Calu3 (cell line): ENCODE results near the gene NECAB2. TPM values are rescaled to one million over a fixed set of nuclear protein-coding genes. Genes with fewer than 3 reads are reported as not detected.

Experiments
- BruUV-seq: library from RNA; stranded (reverse); fragments of 400-500 nt; replicated peaks from 2 replicates; lab custom pipeline; 2021; lab: Mats Ljungman, UMichigan
- CTCF ChIA-PET: fragments of 300-600 bp; sonication (Branson Sonifier 250); formaldehyde crosslinking; loops from one replicate; lab custom pipeline; 2022; ENCODE audit warnings: antibody characterized with exemption; lab: Charles Lee
- DNase-seq: peaks from one replicate; pipeline ENCODE4 v3.0.0; 2022
- H3K27ac Mint-ChIP-seq: one replicate; pipeline ENCODE4 v1.8.0; 2022; ENCODE audit warnings: mixed read lengths; ENCODE audit not compliant: unreplicated experiment
- H3K27me3 Mint-ChIP-seq: one replicate; pipeline ENCODE4 v1.8.0; 2022; ENCODE audit warnings: mixed read lengths; ENCODE audit not compliant: unreplicated experiment
- H3K36me3 Mint-ChIP-seq: one replicate; pipeline ENCODE4 v1.8.0; 2022; ENCODE audit warnings: mild to moderate bottlenecking, moderate library complexity, mixed read lengths; ENCODE audit not compliant: insufficient read depth, unreplicated experiment
- H3K4me1 Mint-ChIP-seq: one replicate; pipeline ENCODE4 v1.8.0; 2022; ENCODE audit warnings: mild to moderate bottlenecking, low read depth, mixed read lengths; ENCODE audit not compliant: unreplicated experiment
- H3K4me3 Mint-ChIP-seq: one replicate; pipeline ENCODE4 v1.8.0; 2022; ENCODE audit warnings: mild to moderate bottlenecking, low read depth, moderate library complexity, mixed read lengths; ENCODE audit not compliant: unreplicated experiment
- H3K9me3 Mint-ChIP-seq: one replicate; pipeline ENCODE4 v1.8.0; 2022; ENCODE audit warnings: low read depth, mixed read lengths; ENCODE audit not compliant: unreplicated experiment
- CTCF ChIP-seq: fragments of 200-600 bp; IDR thresholded peaks from one replicate; pipeline ENCODE4 v1.8.0; 2022; ENCODE audit warnings: antibody characterized with exemption; ENCODE audit not compliant: unreplicated experiment
- intact Hi-C: fragments of 100-400 bp; cut with micrococcal nuclease; formaldehyde crosslinking; loops from one replicate; pipeline ENCODE4 v1.10.0; 2022; ENCODE audit not compliant: unreplicated experiment
- total RNA-seq: library from RNA; stranded (reverse); gene quantifications from 2 replicates; pipeline ENCODE4 v1.2.3, GENCODE V29; 2022

NECAB2 gene
- total RNA-seq, 1 experiment from 2014 or later: 0.28 TPM

- CTCF ChIA-PET: interaction anchor here (1.6 kb wide), 1 partner anchor 7 kb away, joined by 4 read pairs; no protein-coding TSS in a partner anchor
- H3K36me3 Mint-ChIP-seq: no peaks in the 10 kb centered on the region
- TF ChIP-seq CTCF: no peak
- H3K4me1 Mint-ChIP-seq: no peaks in the 10 kb centered on the region
- H3K27ac Mint-ChIP-seq: no peak overlapping the region
- H3K27me3 Mint-ChIP-seq: peaks cover 67% of the 10 kb centered on the region
- BruUV-seq: no TSS peak
- intact Hi-C loops: no loop called here
- no peak for DNase-seq
- no peak overlapping the region for H3K4me3 Mint-ChIP-seq
- peaks cover 7% of the 10 kb centered on the region for H3K9me3 Mint-ChIP-seq
Observed at GRCh38 chr16:84021488-84021887, 53.4 kb downstream of the NECAB2 start.

- DNase-seq: no peak
- no peak overlapping the region for H3K4me3 Mint-ChIP-seq
Observed at GRCh38 chr16:84022644-84023043, 54.6 kb downstream of the NECAB2 start.

GRCh38 chr16:84024854-84025253 is 56.8 kb downstream of the NECAB2 start:
- Mint-ChIP-seq H3K27me3 (peaks cover 78% of the 10 kb centered on the region), H3K4me3 (no peak overlapping the region), H3K36me3 (no peaks in the 10 kb centered on the region), H3K27ac (no peak overlapping the region), H3K4me1 (no peaks in the 10 kb centered on the region), H3K9me3 (peaks cover 7% of the 10 kb centered on the region)
- TF ChIP-seq CTCF: no peak
- CTCF ChIA-PET: no interaction called here
- no TSS peak for BruUV-seq
- DNase-seq: no peak
- intact Hi-C loops: no loop called here

More at GRCh38 chr16:84022644-84023043, 54.6 kb downstream of the NECAB2 start:
- no TSS peak for BruUV-seq
- H3K36me3 Mint-ChIP-seq: no peaks in the 10 kb centered on the region
- H3K27me3 Mint-ChIP-seq: peaks cover 78% of the 10 kb centered on the region
- H3K9me3 Mint-ChIP-seq: peaks cover 7% of the 10 kb centered on the region
- CTCF ChIA-PET: interaction anchor here (1.6 kb wide), 1 partner anchor 9 kb away, joined by 4 read pairs; no protein-coding TSS in a partner anchor
- H3K4me1 Mint-ChIP-seq: no peaks in the 10 kb centered on the region
- intact Hi-C loops: no loop called here
- TF ChIP-seq CTCF: no peak
- H3K27ac Mint-ChIP-seq: no peak overlapping the region

GRCh38 chr16:84026606-84027005 is 58.6 kb downstream of the NECAB2 start:
- no peak for TF ChIP-seq CTCF
- no peak overlapping the region for H3K27ac Mint-ChIP-seq
- no TSS peak for BruUV-seq

More at GRCh38 chr16:84026606-84027005, 58.6 kb downstream of the NECAB2 start:
- no peak for DNase-seq
- no peak overlapping the region for H3K4me3 Mint-ChIP-seq
- peaks cover under 1% of the 10 kb centered on the region for H3K9me3 Mint-ChIP-seq
- no peaks in the 10 kb centered on the region for H3K4me1 Mint-ChIP-seq
- CTCF ChIA-PET: no interaction called here
- intact Hi-C loops: no loop called here
- H3K27me3 Mint-ChIP-seq: peaks cover 78% of the 10 kb centered on the region
- no peaks in the 10 kb centered on the region for H3K36me3 Mint-ChIP-seq
